Peyer's patch (tissue), 4 donors: ENCODE data around the gene WWC1.

Experiments used
- CTCF ChIP-seq, 6 experiments: fragments of 450-650 bp in 4 of 6; fragments of 200-600 bp in 2 of 6; sonication (generic) in 1 of 6; IDR thresholded peaks; one replicate each; pipeline ENCODE4 v1.5.1; 2017 to 2019; ENCODE audit warnings: antibody characterized with exemption in 6 of 6, mild to moderate bottlenecking in 3 of 6, moderate library complexity in 1 of 6
- POLR2A ChIP-seq, 2 donors: fragments of 450-650 bp; IDR thresholded peaks; one replicate each; pipeline ENCODE4 v1.5.1; 2017; ENCODE audit warnings: antibody characterized with exemption in 2 of 2, mild to moderate bottlenecking in 2 of 2, moderate library complexity in 2 of 2

- no peak for TF ChIP-seq CTCF (IDR thresholded peaks at IDR 0.05)
- no peak for TF ChIP-seq POLR2A (IDR thresholded peaks at IDR 0.05)
These were observed 36.0 kb downstream of the WWC1 start for GRCh38 chr5:168327451-168327850.
